HL-60 (cell line): ENCODE data around the gene XKR8.

Experiments used
- CTCF ChIP-seq: IDR thresholded peaks from one replicate; pipeline ENCODE4 v1.5.1; 2011; ENCODE audit warnings: low read length, control low read depth, inconsistent platforms; ENCODE audit not compliant: insufficient read depth
- GABPA ChIP-seq: IDR thresholded peaks from 2 replicates; pipeline ENCODE4 v1.6.1; 2012; ENCODE audit warnings: low read depth
- POLR2AphosphoS5 ChIP-seq: IDR thresholded peaks from 2 replicates; pipeline ENCODE4 v1.6.1; 2012; ENCODE audit warnings: low read depth
- REST ChIP-seq: IDR thresholded peaks from 2 replicates; pipeline ENCODE4 v1.6.1; 2012; ENCODE audit warnings: low read depth; ENCODE audit not compliant: insufficient replicate concordance
- SPI1 ChIP-seq: IDR thresholded peaks from 2 replicates; pipeline ENCODE4 v1.6.1; 2012; ENCODE audit warnings: low read depth, mild to moderate bottlenecking, borderline replicate concordance

- TF ChIP-seq POLR2AphosphoS5 (no peak), CTCF (no peak), REST (no peak), GABPA (no peak), SPI1 (no peak)
Observed at GRCh38 chr1:27994060-27994459, 34.3 kb downstream of the XKR8 start.
